HepG2 (cell line): ENCODE results near the gene PRDX2. TPM values are rescaled to one million over a fixed set of nuclear protein-coding genes. Genes with fewer than 3 reads are reported as not detected.

ENCODE experiments used
- AHR ChIP-seq: IDR thresholded peaks from 2 replicates; pipeline ENCODE4 v1.6.1; 2018; ENCODE audit warnings: missing genetic modification reagents, missing compliant biosample characterization
- ATF4 ChIP-seq, 2 experiments: fragments of 450-650 bp in 1 of 2; sonication (generic) in 1 of 2; formaldehyde crosslinking; IDR thresholded peaks; 2 replicates each; pipeline versions ENCODE4 v1.5.0 to v1.8.0; 2020 to 2022; ENCODE audit warnings: mild to moderate bottlenecking in 1 of 2, missing genetic modification reagents in 1 of 2
- BRCA1 ChIP-seq: sonication (generic); formaldehyde crosslinking; IDR thresholded peaks from 2 replicates; pipeline ENCODE4 v1.4.0; 2020; ENCODE audit warnings: missing genetic modification reagents
- CCDC6 ChIP-seq: sonication (generic); formaldehyde crosslinking; IDR thresholded peaks from 2 replicates; pipeline ENCODE4 v1.8.1; 2022; ENCODE audit warnings: mild to moderate bottlenecking, missing genetic modification reagents, moderate library complexity
- ESRRA ChIP-seq: sonication (generic); formaldehyde crosslinking; IDR thresholded peaks from 2 replicates; pipeline ENCODE4 v1.5.1; 2020; ENCODE audit warnings: mild to moderate bottlenecking, low read depth, missing genetic modification reagents
- KDM1A ChIP-seq: IDR thresholded peaks from 2 replicates; pipeline ENCODE4 v1.6.1; 2016; ENCODE audit warnings: missing compliant biosample characterization
- PRDM15 ChIP-seq: sonication (generic); formaldehyde crosslinking; IDR thresholded peaks from 2 replicates; pipeline ENCODE4 v1.4.0; 2020; ENCODE audit warnings: missing genetic modification reagents
- SKI ChIP-seq: fragments of 450-650 bp; IDR thresholded peaks from one replicate; pipeline ENCODE4 v1.6.1; 2018; ENCODE audit warnings: mild to moderate bottlenecking; ENCODE audit not compliant: partially characterized antibody
- SMARCC2 ChIP-seq: fragments of 450-650 bp; IDR thresholded peaks from 2 replicates; pipeline ENCODE4 v1.6.1; 2017; ENCODE audit warnings: antibody characterized with exemption, mild to moderate bottlenecking
- SMARCE1 ChIP-seq: fragments of 450-650 bp; IDR thresholded peaks from 2 replicates; pipeline ENCODE4 v1.6.1; 2017; ENCODE audit warnings: borderline replicate concordance
- TBX2 ChIP-seq: sonication (generic); formaldehyde crosslinking; IDR thresholded peaks from 2 replicates; pipeline ENCODE4 v1.5.0; 2020; ENCODE audit warnings: missing genetic modification reagents, mild to moderate bottlenecking, borderline replicate concordance
- ZFP36 ChIP-seq: fragments of 150-350 bp; IDR thresholded peaks from 2 replicates; pipeline ENCODE4 v1.6.1; 2018; ENCODE audit warnings: borderline replicate concordance, low read length, low read depth; ENCODE audit not compliant: partially characterized antibody
- ZFP41 ChIP-seq: sonication (generic); formaldehyde crosslinking; IDR thresholded peaks from 2 replicates; pipeline ENCODE4 v1.4.0; 2020; ENCODE audit warnings: mild to moderate bottlenecking, missing genetic modification reagents, borderline replicate concordance
- ZNF414 ChIP-seq: sonication (generic); formaldehyde crosslinking; IDR thresholded peaks from 2 replicates; pipeline ENCODE4 v1.5.0; 2020; ENCODE audit warnings: missing genetic modification reagents
- ZNF501 ChIP-seq: sonication (generic); formaldehyde crosslinking; IDR thresholded peaks from 2 replicates; pipeline ENCODE4 v1.5.1; 2020; ENCODE audit warnings: mild to moderate bottlenecking, moderate library complexity, missing genetic modification reagents
- ZNF513 ChIP-seq: sonication (generic); formaldehyde crosslinking; conservative IDR thresholded peaks from 2 replicates; pipeline ENCODE4 v1.5.0; 2020; ENCODE audit warnings: missing genetic modification reagents
- ZNF530 ChIP-seq: sonication (generic); formaldehyde crosslinking; IDR thresholded peaks from 2 replicates; pipeline ENCODE4 v1.5.0; 2020; ENCODE audit warnings: low read depth, mild to moderate bottlenecking, missing genetic modification reagents
- ZNF556 ChIP-seq: sonication (generic); formaldehyde crosslinking; IDR thresholded peaks from 2 replicates; pipeline ENCODE4 v1.4.0; 2020; ENCODE audit warnings: mild to moderate bottlenecking, missing genetic modification reagents, borderline replicate concordance
- ZNF770 ChIP-seq: sonication (generic); formaldehyde crosslinking; IDR thresholded peaks from 2 replicates; pipeline ENCODE4 v1.5.0; 2020; ENCODE audit warnings: mild to moderate bottlenecking, missing genetic modification reagents
- ZSCAN30 ChIP-seq: sonication (generic); formaldehyde crosslinking; IDR thresholded peaks from 2 replicates; pipeline ENCODE4 v1.5.0; 2020; ENCODE audit warnings: mild to moderate bottlenecking, missing genetic modification reagents
- polyA plus RNA-seq, 8 experiments: library from polyadenylated mRNA; depleted of rRNA in 3 of 8; stranded (reverse) in 7 of 8; unstranded in 1 of 8; fragments of >200 nt; fragmentation: Illumina TruSeq in 4 of 8; extraction: Trizol in 4 of 8; gene quantifications; 2 replicates each; pipeline versions ENCODE4 v1.2.1 to v1.2.3, GENCODE V29; 2011 to 2016; ENCODE audit warnings: low read depth in 4 of 8, missing spikeins in 1 of 8, mixed read lengths in 1 of 8; ENCODE audit not compliant: insufficient read depth in 1 of 8
- total RNA-seq, 5 experiments: library from RNA; depleted of rRNA; stranded (reverse); fragments of >200 nt; fragmentation: Illumina TruSeq; extraction: Trizol; gene quantifications; 2 replicates each; pipeline ENCODE4 v1.2.3, GENCODE V29; 2016; ENCODE audit warnings: low read depth in 1 of 5

The PRDX2 gene
- total and polyA plus RNA-seq, 2 of the 13 experiments (the other 11 are each of a cell fraction or from before 2014, with no cell fraction given): 218 to 381 TPM

GRCh38 chr19:12796146-12797071 lies 5.2 kb downstream of the PRDX2 start (continued):
- TF ChIP-seq ZNF770 (0 out of 2 replicates have a peak, but pooled peaks have one; percentile 18), AHR (CRISPR knock-in tag) (no peak), ZNF556 (CRISPR knock-in tag) (no peak), ZNF513 (CRISPR knock-in tag) (no peak), ATF4 (CRISPR knock-in tag; IDR thresholded peaks at IDR 0.05) (no peak), KDM1A (no peak), ZFP41 (no peak), ZFP36 (no peak), SMARCE1 (no peak), SKI (no peak), CCDC6 (CRISPR knock-in tag) (0 out of 2 replicates have a peak, but pooled peaks have one; percentile 39), ZNF530 (no peak), ZSCAN30 (CRISPR knock-in tag) (no peak), PRDM15 (CRISPR knock-in tag) (no peak), ZNF414 (no peak), TBX2 (CRISPR knock-in tag) (peak; percentile 56), SMARCC2 (no peak), BRCA1 (CRISPR knock-in tag) (no peak), ESRRA (no peak), ZNF501 (CRISPR knock-in tag) (peak; percentile 17; the same call in 1 of the 2 replicates)
